ENCODE measurements around the gene HSD11B1.

- TF ChIP-seq CTCF (IDR thresholded peaks at IDR 0.05): no peak
- TF ChIP-seq POLR2A (IDR thresholded peaks at IDR 0.05): no peak
Observed at GRCh38 chr1:209662879-209663327, 41.7 kb upstream of the HSD11B1 start.

Data from lower leg skin (tissue), 3 donors.